CD4-positive, alpha-beta T cell (primary cell): ENCODE data around the gene NRIP1. TPM values are rescaled to one million over a fixed set of nuclear protein-coding genes. Genes with fewer than 3 reads are reported as not detected.

Experiments used
- ATAC-seq: fragments of 200-7000 bp; cut with Tn5 transposase; one replicate; pipeline ENCODE4 v1.10.0; 2022; ENCODE audit warnings: mild to moderate bottlenecking; ENCODE audit not compliant: poor library complexity
- CTCF ChIA-PET: fragments of 350-600 bp; sonication (Branson Sonifier 250); formaldehyde crosslinking; loops from one replicate; lab custom pipeline; 2021; ENCODE audit warnings: antibody characterized with exemption, inconsistent platforms; lab: Charles Lee
- POLR2A ChIA-PET: fragments of 350-600 bp; sonication (Branson Sonifier 250); formaldehyde crosslinking; loops from one replicate; lab custom pipeline; 2021; ENCODE audit warnings: antibody characterized with exemption, inconsistent platforms; lab: Charles Lee
- DNase-seq, 14 experiments: peaks; one replicate each; pipeline ENCODE4 v3.0.0-alpha.2; 2013 to 2020; ENCODE audit warnings: mixed read lengths in 2 of 14
- H3K27ac ChIP-seq, 2 donors: one replicate each; pipeline versions ENCODE4 v1.5.1 to v1.7.0; 2013; ENCODE audit warnings: low read length in 2 of 2, low read depth in 1 of 2, mild to moderate bottlenecking in 1 of 2
- H3K27me3 ChIP-seq, 2 experiments: 1 replicate in 1 of 2; 2 replicates in 1 of 2; pipeline versions ENCODE4 v1.6.1 to v1.7.0; 2013; ENCODE audit warnings: low read length in 2 of 2, control low read depth in 1 of 2, mild to moderate bottlenecking in 1 of 2, moderate library complexity in 1 of 2; ENCODE audit not compliant: insufficient read depth in 2 of 2, control insufficient read depth in 1 of 2
- H3K36me3 ChIP-seq: one replicate; pipeline ENCODE4 v1.6.1; 2013; ENCODE audit warnings: low read length, control low read depth; ENCODE audit not compliant: insufficient read depth
- H3K4me1 ChIP-seq: one replicate; pipeline ENCODE4 v1.6.1; 2013; ENCODE audit warnings: low read length, control low read depth; ENCODE audit not compliant: insufficient read depth
- H3K4me3 ChIP-seq: one replicate; pipeline ENCODE4 v1.5.1; 2013; ENCODE audit warnings: mild to moderate bottlenecking, low read length, moderate library complexity
- H3K9me3 ChIP-seq, 2 experiments: 1 replicate in 1 of 2; 2 replicates in 1 of 2; pipeline versions ENCODE4 v1.6.1 to v1.7.0; 2013; ENCODE audit warnings: low read length in 2 of 2, mild to moderate bottlenecking in 2 of 2, control low read depth in 1 of 2, moderate library complexity in 1 of 2; ENCODE audit not compliant: control insufficient read depth in 1 of 2, insufficient read depth in 1 of 2
- H3K27ac Mint-ChIP-seq: one replicate; pipeline ENCODE4 v1.8.0; 2020; ENCODE audit warnings: mixed read lengths
- H3K27me3 Mint-ChIP-seq: one replicate; pipeline ENCODE4 v1.8.0; 2021; ENCODE audit warnings: mixed read lengths
- H3K36me3 Mint-ChIP-seq: one replicate; pipeline ENCODE4 v1.8.0; 2021; ENCODE audit warnings: low read depth, mixed read lengths
- H3K4me1 Mint-ChIP-seq: one replicate; pipeline ENCODE4 v1.8.0; 2021; ENCODE audit warnings: low read depth, mixed read lengths
- H3K4me3 Mint-ChIP-seq: one replicate; pipeline ENCODE4 v1.8.0; 2020; ENCODE audit warnings: mild to moderate bottlenecking, mixed read lengths
- H3K9me3 Mint-ChIP-seq: one replicate; pipeline ENCODE4 v1.8.0; 2020; ENCODE audit warnings: mixed read lengths
- CTCF ChIP-seq: fragments of 200-600 bp; IDR thresholded peaks from one replicate; pipeline ENCODE4 v1.8.0; 2022; ENCODE audit warnings: antibody characterized with exemption, mild to moderate bottlenecking
- intact Hi-C, 2 experiments: fragments of 100-400 bp; cut with DNase I in 1 of 2; cut with micrococcal nuclease in 1 of 2; formaldehyde crosslinking; loops; one replicate each; pipeline versions ENCODE4 v1.15.1 to v1.9.0; 2023 to 2025; cut with DNase I, micrococcal nuclease
- total RNA-seq, 174 experiments: library from RNA in 2 of 174; stranded (reverse) in 2 of 174; gene quantifications; one replicate each; pipeline ENCODE4 v1.2.3 and lab custom pipeline; 2021 to 2026

NRIP1 gene
- total RNA-seq, 2 experiments from 2014 or later, result 41.6 to 50.1 TPM

GRCh38 chr21:15104470-15104869, 39.7 kb upstream of the NRIP1 start:
- ATAC-seq (no peak), DNase-seq (no peak)
- intact Hi-C loops, result no loop called here
- H3K9me3 Mint-ChIP-seq, result no peaks in the 10 kb centered on the region
- no peaks in the 10 kb centered on the region for H3K27me3 Mint-ChIP-seq
- Histone ChIP-seq H3K27me3 (no peaks in the 10 kb centered on the region), H3K9me3 (no peaks in the 10 kb centered on the region), H3K36me3 (no peaks in the 10 kb centered on the region), H3K27ac (no peak overlapping the region), H3K4me3 (no peak overlapping the region), H3K4me1 (no peaks in the 10 kb centered on the region)
- no peaks in the 10 kb centered on the region for H3K36me3 Mint-ChIP-seq
- no peaks in the 10 kb centered on the region for H3K4me1 Mint-ChIP-seq
- no peak overlapping the region for H3K4me3 Mint-ChIP-seq
- CTCF ChIA-PET, result interaction anchor here (0.8 kb wide), 1 partner anchor 9 kb away, joined by 6 read pairs; no protein-coding TSS in a partner anchor
- POLR2A ChIA-PET, result no interaction called here
- H3K27ac Mint-ChIP-seq, result no peak overlapping the region
- TF ChIP-seq CTCF, result no peak

GRCh38 chr21:15098908-15099307, 34.1 kb upstream of the NRIP1 start:
- no peak for DNase-seq
- no peak for TF ChIP-seq CTCF
- intact Hi-C loops, result no loop called here
- H3K27me3 Mint-ChIP-seq, result no peaks in the 10 kb centered on the region
- Histone ChIP-seq H3K36me3 (no peaks in the 10 kb centered on the region), H3K27ac (no peak overlapping the region), H3K4me3 (no peak overlapping the region), H3K4me1 (no peaks in the 10 kb centered on the region), H3K27me3 (no peaks in the 10 kb centered on the region), H3K9me3 (no peaks in the 10 kb centered on the region)
- CTCF ChIA-PET, result interaction anchor here (0.6 kb wide), 1 partner anchor 26 kb away, joined by 3 read pairs; no protein-coding TSS in a partner anchor
- no peaks in the 10 kb centered on the region for H3K36me3 Mint-ChIP-seq
- H3K4me1 Mint-ChIP-seq, result no peaks in the 10 kb centered on the region
- no peak overlapping the region for H3K27ac Mint-ChIP-seq
- POLR2A ChIA-PET, result no interaction called here
- no peaks in the 10 kb centered on the region for H3K9me3 Mint-ChIP-seq
- H3K4me3 Mint-ChIP-seq, result no peak overlapping the region
- no peak for ATAC-seq

- Histone ChIP-seq H3K9me3 (no peaks in the 10 kb centered on the region), H3K27me3 (no peaks in the 10 kb centered on the region), H3K27ac (no peak overlapping the region), H3K4me1 (no peaks in the 10 kb centered on the region), H3K36me3 (no peaks in the 10 kb centered on the region), H3K4me3 (no peak overlapping the region)
- intact Hi-C loops, result no loop called here
- Mint-ChIP-seq H3K27me3 (no peaks in the 10 kb centered on the region), H3K36me3 (no peaks in the 10 kb centered on the region), H3K27ac (no peak overlapping the region), H3K4me3 (no peak overlapping the region), H3K4me1 (no peaks in the 10 kb centered on the region), H3K9me3 (no peaks in the 10 kb centered on the region)
- TF ChIP-seq CTCF, result no peak
- DNase-seq (no peak), ATAC-seq (no peak)
- ChIA-PET CTCF (interaction anchor here (1.0 kb wide), 1 partner anchor 11 kb away, joined by 5 read pairs; no protein-coding TSS in a partner anchor), POLR2A (no interaction called here)
Measured at GRCh38 chr21:15098181-15098580, 33.4 kb upstream of the NRIP1 start.
